ENCODE results near the gene MCF2L. TPM values are rescaled to one million over a fixed set of nuclear protein-coding genes. Genes with fewer than 3 reads are reported as not detected.

MCF2L gene
- total and polyA plus RNA-seq, 10 of the 15 experiments (the other 5 are each of a cell fraction or from before 2014, with no cell fraction given) = 0.06 to 1.1 (median 0.21) TPM; not detected in 2

DNA sequence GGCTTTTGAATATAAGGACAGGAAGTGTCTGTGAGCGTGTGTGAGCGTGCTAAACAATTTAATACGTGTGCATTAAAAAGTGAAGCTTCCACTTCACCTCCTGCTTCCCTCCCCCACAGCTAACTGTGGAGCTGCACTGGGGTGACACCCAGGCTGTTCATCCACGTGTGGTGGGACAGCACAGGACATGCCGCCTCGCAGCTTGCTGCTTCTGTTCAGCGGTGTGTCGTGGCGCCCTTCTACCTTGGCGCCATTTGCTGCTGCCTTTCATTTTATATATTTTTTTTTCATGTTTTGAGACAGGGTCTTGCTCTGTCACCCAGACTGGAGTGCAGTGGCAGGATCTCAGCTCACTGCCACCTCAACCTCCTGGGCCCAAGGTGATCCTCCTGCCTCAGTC lies 63.3 kb downstream of the MCF2L start:
- TF ChIP-seq STAT1 (conservative IDR thresholded peaks at IDR 0.05) (no peak), GABPA (IDR thresholded peaks at IDR 0.05; ENCODE audit: low read depth) (no peak), USF1 (IDR thresholded peaks at IDR 0.05; ENCODE audit: borderline replicate concordance, extremely low read length, insufficient read depth, low read depth, low read length) (no peak), NFIC (IDR thresholded peaks at IDR 0.05; ENCODE audit: low read depth, low read length) (no peak), MTA2 (IDR thresholded peaks at IDR 0.05; ENCODE audit: low read depth) (no peak), ZNF207 (IDR thresholded peaks at IDR 0.05; ENCODE audit: borderline replicate concordance) (no peak), RFX5 (IDR thresholded peaks at IDR 0.05; ENCODE audit: low read depth, low read length) (no peak), RCOR1 (conservative IDR thresholded peaks at IDR 0.05; ENCODE audit: low read depth, low read length) (no peak), ZNF384 (IDR thresholded peaks at IDR 0.05; ENCODE audit: borderline replicate concordance, low read depth, low read length) (no peak), NFXL1 (IDR thresholded peaks at IDR 0.05; ENCODE audit: borderline replicate concordance) (no peak), JUND (IDR thresholded peaks at IDR 0.05; ENCODE audit: low read depth, low read length) (no peak), ASH2L (IDR thresholded peaks at IDR 0.05; ENCODE audit: borderline replicate concordance, low read depth) (no peak), KLF5 (IDR thresholded peaks at IDR 0.05; ENCODE audit: partially characterized antibody) (no peak), SUPT20H (IDR thresholded peaks at IDR 0.05; ENCODE audit: borderline replicate concordance, control insufficient read depth, low read depth, low read length) (no peak), SMARCA5 (IDR thresholded peaks at IDR 0.05) (no peak), ZBTB33 (IDR thresholded peaks at IDR 0.05) (no peak), CBX3 (IDR thresholded peaks at IDR 0.05; ENCODE audit: borderline replicate concordance, low read depth) (no peak)
- Histone ChIP-seq H3K27me3 (replicated peaks in 1 of 2; ENCODE audit: control insufficient read depth in 2 of 2, insufficient read depth in 2 of 2, low read length in 1 of 2) (no peaks in the 10 kb centered on the region; a peak in 1 of 4 replicates), H4K20me1 (ENCODE audit: control insufficient read depth, insufficient read depth) (no peaks in the 10 kb centered on the region), H3K4me3 (no peak overlapping the region), H3K79me2 (ENCODE audit: control insufficient read depth, insufficient read depth, low read length) (no peaks in the 10 kb centered on the region), H3K4me1 (ENCODE audit: control insufficient read depth, insufficient read depth, low read length) (no peaks in the 10 kb centered on the region), H3K9me3 (replicated peaks; ENCODE audit: control insufficient read depth, insufficient read depth, low read length) (no peaks in the 10 kb centered on the region), H3K27ac (ENCODE audit: control insufficient read depth, insufficient read depth) (no peak overlapping the region), H3K36me3 (ENCODE audit: control insufficient read depth in 2 of 2, insufficient read depth in 2 of 2, low read length in 1 of 2) (no peaks in the 10 kb centered on the region), H3K9ac (ENCODE audit: control insufficient read depth, insufficient read depth, low read length) (no peak overlapping the region), H2AFZ (ENCODE audit: control insufficient read depth, low read depth, low read length) (no peak overlapping the region), H3K4me2 (ENCODE audit: control insufficient read depth, insufficient read depth) (no peak overlapping the region)
- ChIA-PET SMC1A (ENCODE audit: uncharacterized antibody, unreplicated experiment) (no interaction called here), RAD21 (ENCODE audit: unreplicated experiment) (no interaction called here), POLR2A (no interaction called here), CTCF (no interaction called here)
- FAIRE-seq (no peak), ATAC-seq (no peak), DNase-seq (ENCODE audit: low read depth, low spot score) (no peak)
- no TSS peak for BruUV-seq (replicated peaks)
- in situ Hi-C loops (cut with MboI) = no loop called here
- intact Hi-C loops (cut with micrococcal nuclease; ENCODE audit: unreplicated experiment) = no loop called here
- WGBS (ENCODE audit: insufficient coverage, insufficient replicate concordance, low lambda C conversion rate, missing lambda C conversion rate) = 87% methylated on average over 10 of the region's 10 CpGs
